Osteoblast (primary cell): Measurements from ENCODE around the gene PPP3CA. TPM values are rescaled to one million over a fixed set of nuclear protein-coding genes. Genes with fewer than 3 reads are reported as not detected.

ENCODE experiments used
- DNase-seq: peaks from one replicate; pipeline ENCODE4 v3.0.0; 2011; ENCODE audit warnings: low spot score, mixed read lengths; ENCODE audit not compliant: insufficient read length; ENCODE audit errors: missing footprints
- H2AFZ ChIP-seq: 2 replicates; pipeline ENCODE4 v1.6.0; 2011; ENCODE audit warnings: mild to moderate bottlenecking, low read length
- H3K27ac ChIP-seq: 2 replicates; pipeline ENCODE4 v1.5.1; 2011; ENCODE audit warnings: mild to moderate bottlenecking, low read depth, low read length, moderate library complexity
- H3K27me3 ChIP-seq: 2 replicates; pipeline ENCODE4 v1.6.0; 2012; ENCODE audit warnings: mild to moderate bottlenecking, control low read depth, inconsistent platforms, low read length, moderate library complexity; ENCODE audit not compliant: insufficient read depth
- H3K36me3 ChIP-seq: 2 replicates; pipeline ENCODE4 v1.5.1; 2011; ENCODE audit warnings: mild to moderate bottlenecking, low read length, control low read depth, moderate library complexity; ENCODE audit not compliant: insufficient read depth
- H3K4me1 ChIP-seq: 2 replicates; pipeline ENCODE4 v1.5.1; 2011; ENCODE audit warnings: mild to moderate bottlenecking, low read length, control low read depth, moderate library complexity; ENCODE audit not compliant: insufficient read depth
- H3K4me2 ChIP-seq: 2 replicates; pipeline ENCODE4 v1.6.0; 2011; ENCODE audit warnings: mild to moderate bottlenecking, low read length; ENCODE audit not compliant: insufficient read depth
- H3K4me3 ChIP-seq: fragments of 200-600 bp; sonication (generic); 3 replicates; pipeline ENCODE4 v1.5.1; 2012; ENCODE audit warnings: mild to moderate bottlenecking, low read length, inconsistent platforms; ENCODE audit not compliant: insufficient read depth
- H3K79me2 ChIP-seq: 2 replicates; pipeline ENCODE4 v1.6.0; 2012; ENCODE audit warnings: mild to moderate bottlenecking, low read length, control low read depth, inconsistent platforms; ENCODE audit not compliant: insufficient read depth
- H3K9me3 ChIP-seq: 2 replicates; pipeline ENCODE4 v1.5.1; 2011; ENCODE audit warnings: low read depth, low read length, control low read depth
- H4K20me1 ChIP-seq: 2 replicates; pipeline ENCODE4 v1.6.0; 2012; ENCODE audit warnings: mild to moderate bottlenecking, low read length, control low read depth; ENCODE audit not compliant: insufficient read depth
- total RNA-seq: library from RNA; depleted of rRNA; stranded (reverse); fragments of >200 nt; gene quantifications from 2 replicates; pipeline ENCODE4 v1.2.3, GENCODE V29; 2012
- TF ChIP-seq, protein P1 (sequence below): IDR thresholded peaks from 2 replicates; pipeline ENCODE4 v1.5.1; 2011; ENCODE audit warnings: mild to moderate bottlenecking, low read depth, low read length, moderate library complexity; ENCODE audit errors: extremely low read depth

PPP3CA gene
- total RNA-seq, 1 donor = 80.0 TPM

DNA sequence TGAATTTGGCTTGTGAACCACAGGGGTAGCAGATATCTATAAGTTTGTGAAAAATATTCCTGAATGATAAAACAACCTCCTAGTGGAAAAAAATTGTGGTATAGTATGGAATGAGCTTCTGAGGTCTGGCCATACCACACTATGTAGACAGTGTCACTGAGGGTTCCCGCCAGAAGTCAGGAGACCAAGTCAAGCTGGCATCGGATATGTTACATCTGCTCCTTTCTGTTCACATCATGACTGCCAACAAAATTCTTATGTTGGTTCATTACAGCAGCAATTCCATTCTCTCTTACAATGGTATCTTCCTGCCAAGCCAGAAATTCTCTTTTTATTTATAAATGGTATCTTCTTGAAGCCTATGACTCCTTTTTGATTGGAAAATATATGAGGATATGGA is 273.0 kb downstream of the PPP3CA start:
- TF ChIP-seq, protein P1, sequence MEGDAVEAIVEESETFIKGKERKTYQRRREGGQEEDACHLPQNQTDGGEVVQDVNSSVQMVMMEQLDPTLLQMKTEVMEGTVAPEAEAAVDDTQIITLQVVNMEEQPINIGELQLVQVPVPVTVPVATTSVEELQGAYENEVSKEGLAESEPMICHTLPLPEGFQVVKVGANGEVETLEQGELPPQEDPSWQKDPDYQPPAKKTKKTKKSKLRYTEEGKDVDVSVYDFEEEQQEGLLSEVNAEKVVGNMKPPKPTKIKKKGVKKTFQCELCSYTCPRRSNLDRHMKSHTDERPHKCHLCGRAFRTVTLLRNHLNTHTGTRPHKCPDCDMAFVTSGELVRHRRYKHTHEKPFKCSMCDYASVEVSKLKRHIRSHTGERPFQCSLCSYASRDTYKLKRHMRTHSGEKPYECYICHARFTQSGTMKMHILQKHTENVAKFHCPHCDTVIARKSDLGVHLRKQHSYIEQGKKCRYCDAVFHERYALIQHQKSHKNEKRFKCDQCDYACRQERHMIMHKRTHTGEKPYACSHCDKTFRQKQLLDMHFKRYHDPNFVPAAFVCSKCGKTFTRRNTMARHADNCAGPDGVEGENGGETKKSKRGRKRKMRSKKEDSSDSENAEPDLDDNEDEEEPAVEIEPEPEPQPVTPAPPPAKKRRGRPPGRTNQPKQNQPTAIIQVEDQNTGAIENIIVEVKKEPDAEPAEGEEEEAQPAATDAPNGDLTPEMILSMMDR = no peak
- no peaks in the 10 kb centered on the region for H3K4me1 ChIP-seq
- H3K4me3 ChIP-seq = no peak overlapping the region
- H4K20me1 ChIP-seq = no peaks in the 10 kb centered on the region
- no peak overlapping the region for H3K27ac ChIP-seq
- H3K36me3 ChIP-seq = peaks cover 3% of the 10 kb centered on the region
- H3K27me3 ChIP-seq = no peaks in the 10 kb centered on the region
- no peak overlapping the region for H3K4me2 ChIP-seq
- no peak overlapping the region for H2AFZ ChIP-seq
- DNase-seq = no peak
- no peaks in the 10 kb centered on the region for H3K79me2 ChIP-seq
- no peaks in the 10 kb centered on the region for H3K9me3 ChIP-seq

GRCh38 chr4:101071241-101071640 is 276.1 kb downstream of the PPP3CA start:
- no peak overlapping the region for H3K4me3 ChIP-seq
- no peaks in the 10 kb centered on the region for H3K9me3 ChIP-seq
- no peaks in the 10 kb centered on the region for H4K20me1 ChIP-seq
- H3K36me3 ChIP-seq = no peaks in the 10 kb centered on the region
- TF ChIP-seq, protein P1 = no peak
- DNase-seq = no peak
- H3K4me2 ChIP-seq = no peak overlapping the region
- H3K27me3 ChIP-seq = no peaks in the 10 kb centered on the region
- no peak overlapping the region for H3K27ac ChIP-seq
- no peak overlapping the region for H2AFZ ChIP-seq
- H3K4me1 ChIP-seq = no peaks in the 10 kb centered on the region
- no peaks in the 10 kb centered on the region for H3K79me2 ChIP-seq

GRCh38 chr4:101068115-101068514 is 279.2 kb downstream of the PPP3CA start:
- Histone ChIP-seq H3K27me3 (no peaks in the 10 kb centered on the region), H3K79me2 (no peaks in the 10 kb centered on the region), H3K9me3 (no peaks in the 10 kb centered on the region), H3K27ac (no peak overlapping the region), H3K36me3 (no peaks in the 10 kb centered on the region), H3K4me3 (no peak overlapping the region), H3K4me2 (no peak overlapping the region), H4K20me1 (no peaks in the 10 kb centered on the region), H3K4me1 (no peaks in the 10 kb centered on the region), H2AFZ (no peak overlapping the region)
- TF ChIP-seq, protein P1 = no peak
- no peak for DNase-seq

GRCh38 chr4:101067383-101067782 is 279.9 kb downstream of the PPP3CA start:
- Histone ChIP-seq H3K9me3 (no peaks in the 10 kb centered on the region), H3K36me3 (no peaks in the 10 kb centered on the region), H3K79me2 (no peaks in the 10 kb centered on the region), H3K4me3 (no peak overlapping the region), H4K20me1 (no peaks in the 10 kb centered on the region), H2AFZ (no peak overlapping the region), H3K4me1 (no peaks in the 10 kb centered on the region), H3K27ac (no peak overlapping the region), H3K27me3 (no peaks in the 10 kb centered on the region), H3K4me2 (no peak overlapping the region)
- no peak for DNase-seq
- TF ChIP-seq, protein P1 = no peak
